Upper lobe of right lung (tissue), 1 donor: ENCODE data around the gene TRPM6. TPM values are rescaled to one million over a fixed set of nuclear protein-coding genes. Genes with fewer than 3 reads are reported as not detected.

Experiments used
- ATAC-seq: fragments of 200-7000 bp; cut with Tn5 transposase; one replicate; pipeline ENCODE4 v1.9.1; 2020; ENCODE audit warnings: mild to moderate bottlenecking, moderate library complexity
- DNase-seq: peaks from one replicate; pipeline ENCODE4 v3.0.0-alpha.2; 2020
- H3K27ac ChIP-seq: fragments of 200-600 bp; one replicate; pipeline ENCODE4 v1.8.0; 2022
- H3K27me3 ChIP-seq: fragments of 200-600 bp; one replicate; pipeline ENCODE4 v1.8.0; 2022; ENCODE audit warnings: mild to moderate bottlenecking
- H3K36me3 ChIP-seq: fragments of 200-600 bp; one replicate; pipeline ENCODE4 v1.8.0; 2022
- H3K4me1 ChIP-seq: fragments of 200-600 bp; one replicate; pipeline ENCODE4 v1.8.0; 2022
- H3K4me3 ChIP-seq: fragments of 200-600 bp; one replicate; pipeline ENCODE4 v1.8.0; 2022; ENCODE audit warnings: mild to moderate bottlenecking
- H3K9me3 ChIP-seq: fragments of 200-600 bp; one replicate; pipeline ENCODE4 v1.8.0; 2022
- intact Hi-C: fragments of 100-400 bp; cut with DNase I; formaldehyde crosslinking; loops from one replicate; pipeline ENCODE4 v1.11.0; 2022
- total RNA-seq: library from RNA; stranded (reverse); fragmentation: NEBNext Ultra II Directional; extraction: Animal tissue kit (Norgen Biotek cat#: 25700); gene quantifications from one replicate; pipeline ENCODE4 v1.2.1, GENCODE V29; 2021
- TF ChIP-seq, protein P1 (sequence below): fragments of 200-600 bp; IDR thresholded peaks from one replicate; pipeline ENCODE4 v1.8.0; 2022; ENCODE audit warnings: antibody characterized with exemption
- donor health status: DM: no; HTN: yes; CAD: no; lungs with severe emphysema.

TRPM6 gene
- total RNA-seq, 1 donor from 2014 or later, result 1.2 TPM

DNA sequence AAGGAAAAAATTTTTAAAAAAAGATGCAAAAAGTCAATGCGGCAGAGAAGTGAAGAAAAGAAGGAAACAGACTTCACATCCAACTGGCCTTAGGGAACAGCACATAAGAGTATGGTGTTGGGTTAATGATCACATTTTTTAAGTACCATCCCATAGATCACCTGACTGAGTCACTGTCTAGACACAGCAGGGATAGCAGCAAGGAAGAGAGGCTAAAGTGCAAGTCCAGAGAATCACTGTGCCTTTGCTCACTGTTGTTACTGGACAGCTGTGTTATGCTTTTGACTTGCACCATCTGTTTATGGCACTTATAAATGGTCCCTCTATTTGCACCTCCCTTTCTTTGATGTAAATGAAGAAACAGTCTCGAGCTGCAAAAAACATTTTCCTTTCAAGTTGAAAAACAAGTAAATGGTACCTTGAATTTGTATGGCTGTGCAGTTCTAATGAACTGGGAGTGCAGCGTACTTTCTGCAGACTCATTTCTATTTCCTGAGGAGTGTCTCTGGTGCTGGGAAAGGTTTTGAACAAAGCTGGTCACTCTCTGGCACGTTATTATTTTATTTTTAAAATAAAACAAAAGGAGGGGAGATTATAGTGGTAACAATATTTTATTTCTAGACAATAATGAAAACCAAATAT lies 84.2 kb downstream of the TRPM6 start:
- ATAC-seq, result no peak
- intact Hi-C loops, result no loop called here
- H3K4me3 ChIP-seq, result no peak overlapping the region
- no peak overlapping the region for H3K27ac ChIP-seq
- H3K27me3 ChIP-seq, result no peaks in the 10 kb centered on the region
- H3K36me3 ChIP-seq, result no peaks in the 10 kb centered on the region
- H3K9me3 ChIP-seq, result no peaks in the 10 kb centered on the region
- TF ChIP-seq, protein P1, sequence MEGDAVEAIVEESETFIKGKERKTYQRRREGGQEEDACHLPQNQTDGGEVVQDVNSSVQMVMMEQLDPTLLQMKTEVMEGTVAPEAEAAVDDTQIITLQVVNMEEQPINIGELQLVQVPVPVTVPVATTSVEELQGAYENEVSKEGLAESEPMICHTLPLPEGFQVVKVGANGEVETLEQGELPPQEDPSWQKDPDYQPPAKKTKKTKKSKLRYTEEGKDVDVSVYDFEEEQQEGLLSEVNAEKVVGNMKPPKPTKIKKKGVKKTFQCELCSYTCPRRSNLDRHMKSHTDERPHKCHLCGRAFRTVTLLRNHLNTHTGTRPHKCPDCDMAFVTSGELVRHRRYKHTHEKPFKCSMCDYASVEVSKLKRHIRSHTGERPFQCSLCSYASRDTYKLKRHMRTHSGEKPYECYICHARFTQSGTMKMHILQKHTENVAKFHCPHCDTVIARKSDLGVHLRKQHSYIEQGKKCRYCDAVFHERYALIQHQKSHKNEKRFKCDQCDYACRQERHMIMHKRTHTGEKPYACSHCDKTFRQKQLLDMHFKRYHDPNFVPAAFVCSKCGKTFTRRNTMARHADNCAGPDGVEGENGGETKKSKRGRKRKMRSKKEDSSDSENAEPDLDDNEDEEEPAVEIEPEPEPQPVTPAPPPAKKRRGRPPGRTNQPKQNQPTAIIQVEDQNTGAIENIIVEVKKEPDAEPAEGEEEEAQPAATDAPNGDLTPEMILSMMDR, result no peak
- no peak for DNase-seq
- no peaks in the 10 kb centered on the region for H3K4me1 ChIP-seq

DNA sequence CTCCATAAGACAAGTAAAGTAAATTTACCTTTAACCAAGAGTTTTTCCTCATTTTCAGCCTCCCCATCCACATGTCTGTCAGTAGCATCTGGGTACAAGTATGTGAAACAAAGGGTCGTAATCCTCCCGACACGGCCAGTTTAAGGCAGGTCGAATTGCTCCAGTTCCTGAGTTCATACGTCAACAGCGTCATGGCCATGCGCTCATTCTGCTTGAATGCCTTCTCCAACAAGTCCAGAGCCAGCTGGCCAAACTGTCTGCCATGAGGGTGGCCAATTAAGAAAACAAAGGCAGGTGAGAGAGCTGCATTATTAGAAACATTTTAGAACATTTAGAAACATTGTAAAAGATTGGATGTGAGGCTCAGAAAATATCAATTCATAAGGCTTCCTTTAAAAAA lies 87.5 kb downstream of the TRPM6 start:
- no peaks in the 10 kb centered on the region for H3K36me3 ChIP-seq
- intact Hi-C loops, result no loop called here
- ATAC-seq (no peak), DNase-seq (no peak)
- H3K4me3 ChIP-seq, result no peak overlapping the region
- TF ChIP-seq, protein P1, result no peak
- no peaks in the 10 kb centered on the region for H3K4me1 ChIP-seq
- no peaks in the 10 kb centered on the region for H3K9me3 ChIP-seq
- H3K27me3 ChIP-seq, result no peaks in the 10 kb centered on the region
- H3K27ac ChIP-seq, result no peak overlapping the region

DNA sequence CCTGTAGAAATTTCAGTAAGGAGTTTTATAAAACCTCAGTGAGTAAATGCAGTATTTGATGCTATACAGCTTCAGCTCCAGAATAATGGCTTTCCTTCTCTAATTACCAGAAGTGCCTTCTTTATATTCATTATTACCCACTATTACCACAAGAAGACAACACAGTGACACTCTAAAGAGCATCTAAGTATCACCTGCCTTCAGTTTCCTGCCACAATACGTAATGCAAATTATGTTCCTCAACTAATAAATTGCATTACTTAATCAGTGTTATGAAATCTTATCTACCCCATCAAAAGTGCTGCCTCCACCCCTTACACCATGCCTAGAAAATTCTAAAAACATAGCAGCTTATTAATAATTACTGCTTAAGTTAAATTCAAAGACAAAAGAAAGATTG lies 91.9 kb downstream of the TRPM6 start:
- Histone ChIP-seq H3K4me3 (no peak overlapping the region), H3K36me3 (no peaks in the 10 kb centered on the region), H3K9me3 (no peaks in the 10 kb centered on the region), H3K27ac (no peak overlapping the region), H3K27me3 (no peaks in the 10 kb centered on the region), H3K4me1 (no peaks in the 10 kb centered on the region)
- TF ChIP-seq, protein P1, result no peak
- ATAC-seq (no peak), DNase-seq (no peak)
- intact Hi-C loops, result no loop called here

DNA sequence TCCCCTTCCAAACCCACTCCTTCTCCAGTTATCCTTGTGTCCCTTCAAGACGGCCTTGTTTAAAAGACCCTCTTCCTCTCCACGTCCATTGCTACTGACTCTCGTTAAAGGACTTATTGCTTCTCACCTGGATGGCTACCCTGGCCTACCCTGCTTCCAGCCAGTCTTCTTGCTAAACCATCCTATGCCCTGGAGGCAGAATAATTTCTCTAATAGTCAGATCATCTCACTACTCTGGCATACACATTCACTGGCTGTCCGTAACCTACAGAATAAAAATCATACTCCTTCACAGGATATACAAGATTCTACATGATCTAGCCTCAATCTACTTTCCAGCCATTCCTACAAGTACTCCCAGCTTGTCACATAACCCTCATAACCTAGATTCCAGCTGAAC lies 92.6 kb downstream of the TRPM6 start:
- no peak overlapping the region for H3K27ac ChIP-seq
- no peaks in the 10 kb centered on the region for H3K36me3 ChIP-seq
- no peaks in the 10 kb centered on the region for H3K9me3 ChIP-seq
- DNase-seq (no peak), ATAC-seq (no peak)
- no peaks in the 10 kb centered on the region for H3K27me3 ChIP-seq
- no peak overlapping the region for H3K4me3 ChIP-seq
- H3K4me1 ChIP-seq, result no peaks in the 10 kb centered on the region
- intact Hi-C loops, result no loop called here
- TF ChIP-seq, protein P1, result no peak

DNA sequence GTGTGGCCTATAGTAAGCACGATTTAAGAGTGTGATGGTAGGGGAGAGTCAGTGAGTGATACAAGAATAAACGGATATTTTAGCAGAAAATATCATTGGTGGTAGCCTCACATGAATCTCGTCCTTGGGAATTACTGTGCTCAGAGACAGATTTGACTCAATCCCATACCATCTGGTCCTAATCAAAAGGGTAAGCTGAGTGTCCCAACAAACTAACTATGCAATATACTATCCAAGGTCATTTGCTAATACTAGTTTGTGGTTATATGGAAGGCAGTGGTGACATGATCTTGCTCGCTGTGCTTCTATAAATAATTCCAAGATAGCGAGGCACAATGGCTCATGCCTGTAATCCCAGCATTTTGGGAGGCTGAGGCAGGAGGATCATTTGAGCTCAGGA lies 103.2 kb downstream of the TRPM6 start:
- no peaks in the 10 kb centered on the region for H3K4me1 ChIP-seq
- intact Hi-C loops, result no loop called here
- no peak for ATAC-seq
- H3K4me3 ChIP-seq, result no peak overlapping the region
- no peak for DNase-seq
- TF ChIP-seq, protein P1, result no peak
- H3K36me3 ChIP-seq, result no peaks in the 10 kb centered on the region
- H3K27ac ChIP-seq, result no peak overlapping the region
- no peaks in the 10 kb centered on the region for H3K27me3 ChIP-seq
- H3K9me3 ChIP-seq, result no peaks in the 10 kb centered on the region

DNA sequence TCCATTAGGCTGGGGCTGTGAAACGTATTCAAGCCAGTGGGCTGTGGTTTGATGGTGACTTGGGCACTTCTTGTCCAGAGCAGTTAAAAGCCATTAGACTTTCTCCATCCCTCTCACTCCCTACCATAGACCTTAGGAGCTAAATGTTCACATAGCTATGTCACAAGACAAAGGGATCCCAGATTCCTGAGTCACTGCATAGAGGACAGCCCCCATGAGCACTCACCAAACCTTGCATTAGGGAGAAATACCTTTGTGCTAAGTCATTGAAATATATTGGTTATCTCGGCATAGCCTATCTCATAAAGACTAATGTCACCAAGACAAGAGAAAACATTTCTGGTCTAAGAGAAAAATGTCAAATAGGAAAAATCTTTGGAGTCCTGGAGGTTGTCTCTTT lies 104.3 kb downstream of the TRPM6 start:
- Histone ChIP-seq H3K27me3 (no peaks in the 10 kb centered on the region), H3K36me3 (no peaks in the 10 kb centered on the region), H3K27ac (no peak overlapping the region), H3K4me1 (no peaks in the 10 kb centered on the region), H3K4me3 (no peak overlapping the region), H3K9me3 (no peaks in the 10 kb centered on the region)
- intact Hi-C loops, result no loop called here
- TF ChIP-seq, protein P1, result no peak
- DNase-seq (no peak), ATAC-seq (no peak)
